ES-I3 (cell line): ENCODE data around the gene STK24.
A peak's percentile ranks its signal among the peaks of the same experiment; 100 is the strongest.
"Not testable (repeated sequence)": the region's sequence is repeated elsewhere in the genome, so short reads cannot be mapped to it uniquely, and the experiment has no call there.

Experiments used
- H3K36me3 ChIP-seq: 2 replicates; pipeline ENCODE4 v1.6.1; 2013; ENCODE audit warnings: mild to moderate bottlenecking, low read length, control low read depth, moderate library complexity; ENCODE audit not compliant: insufficient read depth
- H3K4me1 ChIP-seq: 2 replicates; pipeline ENCODE4 v1.6.1; 2013; ENCODE audit warnings: mild to moderate bottlenecking, control low read depth, low read length; ENCODE audit not compliant: insufficient read depth
- H3K9ac ChIP-seq: 2 replicates; pipeline ENCODE4 v1.6.1; 2013; ENCODE audit warnings: low read depth, mild to moderate bottlenecking, low read length, moderate library complexity
- H3K9me3 ChIP-seq: 2 replicates; pipeline ENCODE4 v1.6.1; 2013; ENCODE audit warnings: mild to moderate bottlenecking, low read length, moderate library complexity; ENCODE audit not compliant: control insufficient read depth, insufficient read depth

Gene STK24

DNA sequence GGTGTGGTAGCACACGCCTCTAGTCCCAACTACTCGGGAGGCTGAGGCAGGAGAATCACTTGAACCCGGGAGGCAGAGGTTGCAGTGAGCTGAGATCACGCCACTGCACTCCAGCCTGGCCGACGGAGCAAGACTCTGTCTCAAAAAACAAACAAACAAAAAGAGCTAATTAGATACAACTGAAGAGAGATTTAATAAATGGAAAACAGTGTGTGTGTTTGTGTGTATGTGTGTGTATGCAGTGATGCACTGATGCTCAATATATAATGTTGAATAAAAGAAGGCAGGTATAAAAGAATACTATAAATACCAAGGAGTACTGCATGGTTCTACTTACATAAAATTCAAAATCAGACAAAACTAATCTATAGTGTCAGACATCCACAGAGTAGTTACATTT, 13.6 kb upstream of the STK24 start:
- H3K9ac ChIP-seq, H3K36me3 ChIP-seq, H3K9me3 ChIP-seq, H3K4me1 ChIP-seq: not testable (repeated sequence)

DNA sequence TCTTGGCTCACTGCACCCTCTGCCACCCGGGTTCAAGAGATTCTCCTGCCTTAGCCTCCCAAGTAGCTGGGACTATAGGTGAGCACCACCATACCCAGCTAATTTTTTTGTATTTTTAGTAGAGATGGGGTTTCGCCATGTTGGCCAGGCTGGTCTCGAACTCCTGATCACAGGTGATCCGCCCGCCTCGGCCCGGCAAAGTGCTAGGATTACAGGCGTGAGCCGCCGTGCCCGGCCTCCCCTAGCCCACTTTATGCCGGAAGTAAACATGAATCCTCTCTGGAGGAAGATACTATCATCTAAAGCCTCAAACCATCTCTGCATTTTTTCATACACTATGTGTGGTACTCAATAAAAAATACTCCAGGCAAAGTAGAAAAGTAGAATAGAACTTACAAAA, 12.6 kb upstream of the STK24 start:
- not testable (repeated sequence) for H3K36me3 ChIP-seq, H3K9ac ChIP-seq, H3K4me1 ChIP-seq, H3K9me3 ChIP-seq

DNA sequence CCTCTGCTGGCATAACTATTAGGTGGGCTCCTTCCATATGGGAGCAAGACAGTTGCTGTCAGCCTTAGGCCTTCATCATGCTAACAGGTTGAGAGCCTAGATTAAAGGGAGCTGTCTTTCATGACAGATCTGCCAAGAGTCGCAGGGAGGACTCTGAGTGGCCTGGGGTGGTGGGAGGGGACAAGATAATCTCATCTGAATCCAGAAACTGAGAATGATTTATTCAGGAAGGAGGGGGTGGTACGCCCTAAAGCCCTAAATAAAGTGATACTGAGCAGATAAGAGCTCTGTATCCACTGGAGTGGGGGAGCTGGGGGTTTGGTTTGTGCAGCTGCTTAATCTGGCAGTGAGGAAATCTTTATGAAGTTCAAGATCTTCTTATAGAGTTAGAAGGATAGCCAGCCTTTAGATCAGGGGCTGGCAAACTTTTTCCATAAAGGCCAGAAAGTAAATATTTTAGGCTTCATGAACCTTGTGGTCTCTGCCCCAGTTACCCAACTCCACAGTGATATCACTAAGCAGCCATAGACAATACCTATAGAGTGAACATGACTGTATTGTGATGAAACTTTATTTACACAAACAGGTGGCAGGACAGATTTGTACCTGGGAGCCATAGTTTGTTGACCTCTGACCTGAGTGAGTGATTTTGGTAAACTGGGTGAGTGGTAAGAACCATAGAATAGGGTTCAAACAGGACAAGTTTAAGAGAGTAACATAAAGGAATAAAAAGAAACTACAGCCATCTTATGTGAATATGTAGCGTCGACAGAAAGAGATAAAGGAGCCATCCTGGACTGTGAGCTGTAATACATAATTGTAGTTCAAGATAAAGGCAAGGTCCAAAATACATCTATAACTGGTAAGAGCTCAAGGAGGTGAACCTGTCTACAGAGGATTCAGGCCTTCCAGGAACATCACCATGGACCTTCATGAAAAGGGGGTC, 9.8 kb upstream of the STK24 start:
- Histone ChIP-seq H3K9me3 (no peaks in the 10 kb centered on the region), H3K4me1 (peaks cover 9% of the 10 kb centered on the region), H3K9ac (no peak overlapping the region), H3K36me3 (no peaks in the 10 kb centered on the region)

DNA sequence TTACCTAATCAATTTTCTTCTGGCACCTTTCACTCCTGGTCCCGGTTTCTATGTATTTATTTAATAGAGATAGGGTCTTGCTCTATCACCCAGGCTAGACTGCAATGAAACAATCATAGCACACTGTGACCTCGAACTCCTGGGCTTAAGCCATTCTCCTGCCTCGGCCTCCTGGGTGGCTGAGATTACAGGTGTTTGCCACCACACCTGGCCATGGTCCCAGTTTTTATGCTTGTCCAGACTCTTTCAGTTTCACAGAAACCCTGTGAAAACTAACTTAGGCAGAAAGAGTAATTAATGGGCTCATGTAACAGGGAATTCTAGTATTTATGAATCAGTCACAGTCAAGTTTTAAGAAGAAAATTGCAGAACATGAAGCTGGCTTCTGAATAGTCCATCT, 9.0 kb upstream of the STK24 start:
- Histone ChIP-seq H3K9me3 (no peaks in the 10 kb centered on the region), H3K4me1 (peaks cover 9% of the 10 kb centered on the region), H3K36me3 (no peaks in the 10 kb centered on the region), H3K9ac (no peak overlapping the region)

DNA sequence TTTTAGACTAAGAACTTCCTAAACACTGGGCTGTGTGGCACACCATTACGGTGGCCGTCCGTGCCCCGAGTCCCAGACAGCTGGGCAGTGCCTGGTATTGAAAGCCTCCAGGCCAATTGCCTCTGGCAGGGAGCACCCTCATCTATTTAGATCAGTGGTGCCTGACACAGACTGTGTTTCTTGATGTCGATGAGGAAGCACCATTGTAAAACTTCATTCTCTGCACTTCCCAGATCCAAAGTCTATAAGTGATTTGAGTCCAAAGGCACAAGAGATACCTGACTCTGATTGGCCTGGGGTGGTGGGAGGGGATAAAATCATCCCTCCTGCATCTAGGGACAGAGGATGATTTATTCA, 8.5 kb upstream of the STK24 start:
- H3K36me3 ChIP-seq = no peaks in the 10 kb centered on the region; the same call in 1 of the 2 replicates
- peaks cover 9% of the 10 kb centered on the region for H3K4me1 ChIP-seq
- no peak overlapping the region for H3K9ac ChIP-seq
- no peaks in the 10 kb centered on the region for H3K9me3 ChIP-seq

DNA sequence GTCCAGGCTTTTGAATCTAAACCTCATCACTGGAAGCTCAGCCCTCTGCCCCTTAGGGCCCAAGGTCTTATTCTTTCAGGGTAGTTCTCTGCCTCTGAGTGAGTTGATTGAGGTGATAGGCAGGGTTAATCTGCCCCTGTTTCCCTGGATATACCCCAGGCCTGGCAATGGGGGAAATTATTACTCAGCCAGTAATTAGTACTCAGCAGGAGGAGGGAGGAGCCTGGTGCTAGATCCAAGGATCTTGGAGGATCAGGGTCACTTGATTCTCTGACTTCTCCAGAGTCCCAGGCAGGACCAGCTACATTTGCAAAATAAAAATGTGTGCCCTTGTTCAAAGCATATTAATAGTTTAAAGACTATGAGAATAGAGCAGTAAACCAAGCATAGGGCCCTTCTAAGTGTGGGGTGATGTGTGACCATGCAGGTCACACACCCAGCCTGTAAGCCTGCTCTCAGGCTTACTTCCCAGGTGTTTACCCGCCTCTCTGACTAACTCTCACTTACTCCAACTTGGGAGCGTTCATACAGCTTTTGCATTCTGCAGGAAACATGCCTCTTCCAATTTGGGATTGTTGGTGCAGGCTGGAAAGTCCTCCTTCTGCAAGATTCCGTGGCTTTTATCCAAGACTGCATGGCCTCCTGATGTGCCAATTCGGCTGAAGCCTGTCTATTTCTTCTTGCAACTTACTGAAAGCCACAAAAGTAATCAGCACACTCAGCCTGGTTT, 7.9 kb upstream of the STK24 start:
- no peaks in the 10 kb centered on the region; the same call in 1 of the 2 replicates for H3K36me3 ChIP-seq
- no peak overlapping the region for H3K9ac ChIP-seq
- H3K9me3 ChIP-seq = no peaks in the 10 kb centered on the region
- H3K4me1 ChIP-seq = peaks cover 9% of the 10 kb centered on the region

DNA sequence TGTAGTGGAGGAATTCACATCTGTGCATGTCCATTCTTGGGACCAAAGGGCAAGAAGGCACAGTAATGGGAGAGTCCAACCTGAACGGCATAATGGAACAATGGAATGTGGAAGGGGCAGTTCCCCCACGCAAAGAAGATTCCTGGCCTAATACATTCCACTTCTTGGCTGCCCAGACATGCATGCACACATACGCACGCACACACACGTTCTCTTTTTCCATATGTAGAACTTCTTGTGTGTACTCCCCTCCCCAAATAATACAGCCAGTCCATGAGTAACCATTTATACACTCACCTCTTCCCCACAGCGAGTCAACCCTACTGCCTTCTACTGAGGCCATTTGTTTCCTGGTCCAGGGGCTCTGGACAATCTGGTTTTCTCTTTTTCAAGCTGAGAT, 6.0 kb upstream of the STK24 start:
- Histone ChIP-seq H3K9me3 (no peaks in the 10 kb centered on the region), H3K9ac (no peak overlapping the region), H3K4me1 (peaks cover 15% of the 10 kb centered on the region), H3K36me3 (no peaks in the 10 kb centered on the region; the same call in 1 of the 2 replicates)

DNA sequence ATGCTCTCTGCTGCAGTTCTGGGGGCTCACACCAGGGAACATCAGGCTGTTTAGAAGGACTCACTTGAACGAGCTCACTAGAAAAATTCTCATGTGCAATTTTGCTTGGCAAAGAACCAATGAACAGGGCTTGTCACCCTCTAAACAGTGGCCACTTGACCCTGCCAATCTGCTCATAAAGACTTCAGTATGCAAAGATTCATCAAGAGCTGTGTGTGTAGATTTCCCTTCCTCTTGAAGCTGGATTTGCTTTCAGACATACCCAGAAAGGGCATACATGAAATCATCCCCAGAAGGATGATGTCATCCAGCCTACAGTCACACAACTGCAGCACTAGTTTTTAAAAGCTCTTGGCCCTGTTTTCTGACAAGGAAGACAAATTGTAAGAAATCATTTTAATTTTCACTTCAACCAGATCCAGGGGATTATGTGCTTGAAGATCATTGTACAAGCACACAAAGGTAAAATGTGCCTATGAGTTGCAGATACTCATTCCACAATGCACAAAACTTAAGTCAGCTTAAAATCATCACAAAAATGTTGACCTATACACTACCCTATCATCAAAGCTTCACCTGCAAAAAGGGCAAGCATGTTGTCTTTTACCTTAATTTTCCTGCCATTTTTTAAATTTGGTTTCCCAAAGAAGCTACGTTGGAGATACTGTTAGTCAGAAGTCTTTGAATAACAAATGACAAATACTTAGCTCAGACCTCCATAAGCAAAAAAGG, 5.2 kb upstream of the STK24 start:
- no peaks in the 10 kb centered on the region for H3K9me3 ChIP-seq
- H3K4me1 ChIP-seq = peaks cover 16% of the 10 kb centered on the region
- H3K9ac ChIP-seq = no peak overlapping the region
- no peaks in the 10 kb centered on the region; the same call in 1 of the 2 replicates for H3K36me3 ChIP-seq

DNA sequence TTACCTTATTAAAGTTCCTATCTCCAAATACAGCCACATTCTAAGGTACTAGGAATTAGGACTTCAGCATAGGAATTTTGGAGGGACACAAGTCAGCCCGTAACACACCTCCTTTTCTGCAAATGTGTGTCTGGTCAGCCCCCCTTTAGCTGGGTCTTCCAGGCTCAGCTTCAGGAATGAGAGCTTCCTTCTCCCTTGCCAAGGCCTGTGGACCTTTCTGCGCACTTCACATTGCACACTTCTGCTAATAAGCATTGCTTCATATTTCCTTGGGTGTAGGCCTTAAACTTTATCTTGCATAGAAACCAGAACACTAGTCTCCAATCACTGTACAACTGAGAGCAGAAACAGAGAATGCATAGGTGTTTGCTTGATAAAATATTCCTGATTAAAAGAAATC, 4.5 kb upstream of the STK24 start:
- Histone ChIP-seq H3K9ac (no peak overlapping the region), H3K9me3 (no peaks in the 10 kb centered on the region), H3K4me1 (peaks cover 16% of the 10 kb centered on the region), H3K36me3 (no peaks in the 10 kb centered on the region; the same call in 1 of the 2 replicates)

DNA sequence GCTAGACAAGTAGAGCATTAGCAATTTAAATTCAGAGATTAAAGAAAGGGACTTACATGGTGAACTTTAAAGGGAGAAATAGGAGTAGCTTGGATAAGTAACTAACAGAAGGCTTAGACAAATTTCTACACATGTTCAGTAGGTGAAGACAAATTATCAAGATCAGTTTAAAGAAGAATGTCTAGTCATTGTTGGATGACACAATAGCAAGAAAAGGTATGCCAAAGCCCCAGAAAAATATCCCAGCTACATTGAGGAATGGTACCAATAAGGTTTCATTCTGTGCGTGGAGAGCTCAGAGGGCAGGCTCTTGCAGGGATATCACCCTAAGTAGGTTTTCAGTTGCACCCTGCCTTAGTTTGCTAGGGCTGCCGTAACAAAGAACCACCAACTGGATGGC, 3.5 kb upstream of the STK24 start:
- Histone ChIP-seq H3K36me3 (no peaks in the 10 kb centered on the region; the same call in 1 of the 2 replicates), H3K9ac (no peak overlapping the region), H3K4me1 (peaks cover 16% of the 10 kb centered on the region), H3K9me3 (no peaks in the 10 kb centered on the region)

DNA sequence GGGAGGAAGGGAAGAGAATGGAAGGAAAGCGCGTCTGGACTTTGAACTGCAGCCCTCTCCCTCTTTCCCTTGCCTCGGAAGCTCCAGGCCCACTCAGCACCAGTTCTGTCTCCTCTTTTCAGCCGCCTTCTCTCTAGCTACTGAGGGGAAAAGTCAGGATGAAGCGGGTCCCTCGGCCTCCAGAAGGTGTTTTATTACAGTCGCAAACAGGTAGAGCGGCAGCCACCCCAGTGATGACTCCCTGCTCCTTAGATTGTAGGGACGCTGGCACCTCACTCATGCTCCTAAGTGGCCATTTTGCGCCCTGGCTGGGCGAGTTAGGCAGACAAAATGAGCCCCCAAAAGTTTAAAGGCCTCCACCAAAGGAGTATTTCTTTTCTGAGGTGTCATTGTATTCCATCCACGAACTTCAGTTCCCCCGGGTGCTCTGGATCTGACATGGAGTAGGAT, 954 bp upstream of the STK24 start:
- peak overlapping the region; percentile 97 for H3K9ac ChIP-seq
- peaks cover 27% of the 10 kb centered on the region for H3K4me1 ChIP-seq
- no peaks in the 10 kb centered on the region; the same call in 1 of the 2 replicates for H3K36me3 ChIP-seq
- no peaks in the 10 kb centered on the region for H3K9me3 ChIP-seq

DNA sequence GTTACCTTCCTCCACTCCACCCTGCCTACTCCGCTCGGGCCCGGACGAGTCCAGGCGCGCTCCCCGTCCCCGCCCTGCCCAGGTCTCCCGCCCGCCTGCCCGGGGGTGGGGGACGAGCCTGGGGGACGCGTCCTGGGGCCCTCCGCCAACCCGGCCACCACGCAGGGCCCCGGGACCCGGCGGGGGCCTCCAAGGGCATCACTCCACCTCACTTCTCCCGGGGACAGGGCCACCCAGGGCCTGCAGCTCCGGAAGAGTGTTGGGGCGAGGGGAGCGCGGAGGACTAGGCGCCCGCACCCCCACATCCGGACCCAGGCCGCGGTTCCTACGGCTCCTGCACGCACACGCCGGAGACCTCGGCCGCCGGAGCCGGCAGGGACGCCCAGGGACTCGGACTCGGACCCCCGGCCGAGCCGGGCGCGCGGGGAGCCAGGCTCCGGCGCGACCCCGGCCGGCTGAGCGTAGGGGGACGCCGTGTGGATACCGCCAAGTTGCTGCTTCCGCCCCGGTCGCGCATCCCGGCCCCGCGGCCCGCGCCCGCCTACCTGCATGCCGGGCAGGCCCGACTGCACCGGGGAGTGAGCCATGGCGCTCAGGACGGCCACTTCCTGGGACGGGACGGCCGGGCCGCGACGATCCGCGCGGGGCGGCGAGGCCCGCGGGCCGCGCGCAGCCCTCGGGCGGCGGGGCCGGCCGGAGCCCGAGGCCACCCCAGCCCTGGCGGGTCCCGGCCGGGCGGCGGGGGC, 534 bp downstream of the STK24 start:
- H3K4me1 ChIP-seq = peaks cover 31% of the 10 kb centered on the region
- H3K9me3 ChIP-seq = no peaks in the 10 kb centered on the region
- H3K36me3 ChIP-seq = no peaks in the 10 kb centered on the region; the same call in 1 of the 2 replicates
- peak overlapping the region; percentile 98 for H3K9ac ChIP-seq

DNA sequence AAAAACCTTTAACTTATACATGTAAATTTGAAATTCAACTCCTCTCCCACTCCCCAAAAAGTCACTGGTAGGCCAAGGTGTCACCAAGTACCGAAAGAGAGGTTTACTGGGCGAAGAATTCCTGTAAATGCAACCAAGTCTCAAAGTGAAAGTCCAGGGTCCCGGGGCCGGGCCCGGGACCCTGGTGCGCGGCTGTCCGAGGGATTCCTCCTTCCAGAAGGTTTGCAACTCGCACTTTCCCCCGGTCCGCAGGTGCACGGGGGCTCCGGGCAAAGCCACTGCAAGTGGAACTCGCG, 1.1 kb downstream of the STK24 start:
- Histone ChIP-seq H3K36me3 (no peaks in the 10 kb centered on the region; the same call in 1 of the 2 replicates), H3K9ac (peak overlapping the region; percentile 98), H3K9me3 (no peaks in the 10 kb centered on the region), H3K4me1 (peaks cover 36% of the 10 kb centered on the region)
